GM23338 (cell line): ENCODE data around the gene IER3IP1. TPM values are rescaled to one million over a fixed set of nuclear protein-coding genes. Genes with fewer than 3 reads are reported as not detected.

ENCODE experiments used
- ATAC-seq: fragments of 200-7000 bp; cut with Tn5 transposase; 3 replicates; pipeline ENCODE4 v1.9.1; 2020
- DNase-seq: peaks from one replicate; pipeline ENCODE4 v3.0.0-alpha.2; 2015; ENCODE audit warnings: low spot score
- H2AFZ ChIP-seq: fragments of 200-600 bp; sonication (generic); 2 replicates; pipeline ENCODE4 v1.8.0; 2016; ENCODE audit warnings: antibody characterized with exemption, mild to moderate bottlenecking, moderate library complexity
- H3F3A ChIP-seq: fragments of 200-600 bp; sonication (generic); replicated peaks from 2 replicates; pipeline ENCODE4 v1.8.0; 2017; ENCODE audit warnings: antibody characterized with exemption, mixed run types, low read depth
- H3K27ac ChIP-seq: fragments of 200-600 bp; sonication (generic); 2 replicates; pipeline ENCODE4 v1.6.1; 2016; ENCODE audit warnings: low read depth
- H3K27me3 ChIP-seq: fragments of 200-600 bp; sonication (generic); 2 replicates; pipeline ENCODE4 v1.8.0; 2016; ENCODE audit warnings: mild to moderate bottlenecking, mixed run types, moderate library complexity; ENCODE audit not compliant: insufficient read depth
- H3K36me3 ChIP-seq: fragments of 200-600 bp; sonication (generic); 2 replicates; pipeline ENCODE4 v1.8.0; 2016; ENCODE audit warnings: mild to moderate bottlenecking; ENCODE audit not compliant: insufficient read depth
- H3K4me1 ChIP-seq: fragments of 200-600 bp; sonication (generic); 2 replicates; pipeline ENCODE4 v1.8.0; 2016; ENCODE audit warnings: mild to moderate bottlenecking, moderate library complexity; ENCODE audit not compliant: insufficient read depth
- H3K4me2 ChIP-seq: fragments of 200-600 bp; sonication (generic); 2 replicates; pipeline ENCODE4 v1.7.1; 2017; ENCODE audit warnings: mixed run types
- H3K4me3 ChIP-seq: fragments of 200-600 bp; sonication (generic); 2 replicates; pipeline ENCODE4 v1.6.1; 2016; ENCODE audit warnings: mixed run types
- H3K79me2 ChIP-seq: fragments of 200-600 bp; sonication (generic); replicated peaks from 2 replicates; pipeline ENCODE4 v1.8.0; 2017; ENCODE audit warnings: mild to moderate bottlenecking; ENCODE audit not compliant: insufficient read depth
- H3K9me2 ChIP-seq: fragments of 200-600 bp; sonication (generic); 2 replicates; pipeline ENCODE4 v1.8.0; 2017; ENCODE audit not compliant: insufficient read depth
- H4K20me1 ChIP-seq: fragments of 200-600 bp; sonication (generic); replicated peaks from 2 replicates; pipeline ENCODE4 v1.8.0; 2017; ENCODE audit warnings: mild to moderate bottlenecking; ENCODE audit not compliant: insufficient read depth
- H3K27ac Mint-ChIP-seq: 2 replicates; pipeline ENCODE4 v1.8.0; 2020; ENCODE audit warnings: inconsistent platforms, mild to moderate bottlenecking, moderate library complexity, mixed read lengths
- H3K27me3 Mint-ChIP-seq: 3 replicates; pipeline ENCODE4 v1.8.0; 2022; ENCODE audit warnings: low read depth, mild to moderate bottlenecking, moderate library complexity, mixed read lengths, inconsistent platforms; ENCODE audit not compliant: insufficient read depth, poor library complexity
- H3K36me3 Mint-ChIP-seq: 3 replicates; pipeline ENCODE4 v1.8.0; 2021; ENCODE audit warnings: low read depth, mild to moderate bottlenecking, inconsistent platforms, moderate library complexity, mixed read lengths
- H3K4me1 Mint-ChIP-seq: 3 replicates; pipeline ENCODE4 v1.8.0; 2020; ENCODE audit warnings: mild to moderate bottlenecking, inconsistent platforms, mixed read lengths
- H3K4me3 Mint-ChIP-seq: 3 replicates; pipeline ENCODE4 v1.8.0; 2021; ENCODE audit warnings: moderate library complexity, mild to moderate bottlenecking, inconsistent platforms, mixed read lengths
- H3K9me3 Mint-ChIP-seq: 3 replicates; pipeline ENCODE4 v1.8.0; 2020; ENCODE audit warnings: moderate library complexity, mild to moderate bottlenecking, inconsistent platforms, mixed read lengths
- CREB1 ChIP-seq: fragments of 250-450 bp; sonication (Bioruptor Pico); IDR thresholded peaks from 2 replicates; pipeline ENCODE4 v1.5.0; 2020; ENCODE audit warnings: low read depth, mild to moderate bottlenecking, moderate library complexity
- EZH2phosphoT487 ChIP-seq: fragments of 200-600 bp; sonication (generic); IDR thresholded peaks from one replicate; pipeline ENCODE4 v1.8.1; 2018; ENCODE audit warnings: antibody characterized with exemption; ENCODE audit not compliant: unreplicated experiment
- JUNB ChIP-seq: IDR thresholded peaks from one replicate; pipeline ENCODE4 v1.6.1; 2016; ENCODE audit warnings: antibody characterized with exemption; ENCODE audit not compliant: unreplicated experiment
- NANOG ChIP-seq: IDR thresholded peaks from 2 replicates; pipeline ENCODE4 v1.6.1; 2016; ENCODE audit warnings: antibody characterized with exemption, borderline replicate concordance
- REST ChIP-seq: IDR thresholded peaks from one replicate; pipeline ENCODE4 v1.6.1; 2018; ENCODE audit warnings: antibody characterized with exemption; ENCODE audit not compliant: unreplicated experiment
- STAT1 ChIP-seq: IDR thresholded peaks from one replicate; pipeline ENCODE4 v1.6.1; 2016; ENCODE audit warnings: antibody characterized with exemption; ENCODE audit not compliant: unreplicated experiment
- polyA plus RNA-seq: library from polyadenylated mRNA; unstranded; fragments of >200 nt; fragmentation: Nextera tagmentation; extraction: Ambion mirVana; gene quantifications from 2 replicates; pipeline ENCODE4 v1.2.1, GENCODE V29; 2016
- total RNA-seq: library from RNA; depleted of rRNA; stranded (reverse); fragments of >200 nt; shearing (Covaris generic); gene quantifications from 2 replicates; pipeline ENCODE4 v1.2.3, GENCODE V29; 2014
- TF ChIP-seq, protein P1 (sequence below), 2 experiments: fragments of 200-600 bp in 1 of 2; sonication (generic) in 1 of 2; conservative IDR thresholded peaks; 2 replicates each; pipeline versions ENCODE4 v1.5.1 to v1.6.1; 2016 to 2017; ENCODE audit warnings: antibody characterized with exemption in 2 of 2, low read depth in 2 of 2, mild to moderate bottlenecking in 2 of 2, moderate library complexity in 1 of 2

IER3IP1 gene
- total and polyA plus RNA-seq, 2 experiments from 2014 or later = 12.2 to 24.0 TPM

DNA sequence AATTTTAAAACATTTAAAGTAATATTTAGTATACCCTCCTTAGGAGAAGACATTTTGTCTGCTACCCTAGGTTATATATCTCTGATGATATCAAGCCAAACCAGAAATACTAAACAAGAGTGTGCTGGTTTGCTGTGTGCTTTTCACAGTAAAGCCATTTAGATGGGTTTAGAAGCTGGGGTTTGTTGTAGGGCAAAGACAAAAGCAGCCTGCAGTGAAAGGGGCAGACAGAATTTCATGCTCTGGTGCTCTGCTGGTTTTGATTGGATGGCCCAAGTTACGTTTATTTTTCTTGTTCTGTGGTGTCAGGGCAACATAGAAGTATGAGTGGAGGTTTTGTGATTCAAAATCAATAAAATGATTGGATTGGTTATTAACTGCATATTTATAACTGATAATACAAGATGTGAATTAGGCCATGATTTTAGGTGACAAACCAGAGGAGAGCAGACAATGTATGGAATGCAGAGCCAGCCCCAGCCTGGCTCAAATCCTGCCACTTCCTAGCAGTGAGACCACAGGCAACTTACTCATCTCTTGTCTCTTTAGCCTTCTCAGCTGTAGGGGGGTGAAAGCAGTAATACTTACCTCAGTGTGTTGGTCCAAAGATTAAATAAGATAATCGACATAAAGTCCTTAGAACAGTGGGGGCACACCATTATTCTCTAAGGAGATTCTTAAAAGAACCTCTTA, 30.9 kb upstream of the IER3IP1 start:
- Histone ChIP-seq H3K4me3 (no peak overlapping the region), H3K79me2 (no peaks in the 10 kb centered on the region), H3F3A (no peaks in the 10 kb centered on the region), H3K27ac (no peak overlapping the region), H3K27me3 (no peaks in the 10 kb centered on the region), H3K9me2 (no peaks in the 10 kb centered on the region), H3K4me1 (no peaks in the 10 kb centered on the region), H3K4me2 (no peak overlapping the region), H4K20me1 (no peaks in the 10 kb centered on the region), H3K36me3 (no peaks in the 10 kb centered on the region), H2AFZ (no peak overlapping the region)
- H3K36me3 Mint-ChIP-seq = no peaks in the 10 kb centered on the region
- H3K4me3 Mint-ChIP-seq = no peak overlapping the region
- no peaks in the 10 kb centered on the region for H3K9me3 Mint-ChIP-seq
- peaks cover 15% of the 10 kb centered on the region for H3K4me1 Mint-ChIP-seq
- H3K27ac Mint-ChIP-seq = no peak overlapping the region
- ATAC-seq (peak; percentile 79), DNase-seq (peak; percentile 22)
- TF ChIP-seq NANOG (no peak), STAT1 (no peak), REST (no peak), JUNB (no peak), EZH2phosphoT487 (no peak)
- TF ChIP-seq, protein P1, sequence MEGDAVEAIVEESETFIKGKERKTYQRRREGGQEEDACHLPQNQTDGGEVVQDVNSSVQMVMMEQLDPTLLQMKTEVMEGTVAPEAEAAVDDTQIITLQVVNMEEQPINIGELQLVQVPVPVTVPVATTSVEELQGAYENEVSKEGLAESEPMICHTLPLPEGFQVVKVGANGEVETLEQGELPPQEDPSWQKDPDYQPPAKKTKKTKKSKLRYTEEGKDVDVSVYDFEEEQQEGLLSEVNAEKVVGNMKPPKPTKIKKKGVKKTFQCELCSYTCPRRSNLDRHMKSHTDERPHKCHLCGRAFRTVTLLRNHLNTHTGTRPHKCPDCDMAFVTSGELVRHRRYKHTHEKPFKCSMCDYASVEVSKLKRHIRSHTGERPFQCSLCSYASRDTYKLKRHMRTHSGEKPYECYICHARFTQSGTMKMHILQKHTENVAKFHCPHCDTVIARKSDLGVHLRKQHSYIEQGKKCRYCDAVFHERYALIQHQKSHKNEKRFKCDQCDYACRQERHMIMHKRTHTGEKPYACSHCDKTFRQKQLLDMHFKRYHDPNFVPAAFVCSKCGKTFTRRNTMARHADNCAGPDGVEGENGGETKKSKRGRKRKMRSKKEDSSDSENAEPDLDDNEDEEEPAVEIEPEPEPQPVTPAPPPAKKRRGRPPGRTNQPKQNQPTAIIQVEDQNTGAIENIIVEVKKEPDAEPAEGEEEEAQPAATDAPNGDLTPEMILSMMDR (conservative IDR thresholded peaks at IDR 0.05; ENCODE audit: low read depth in 2 of 2) = no peak
- no peaks in the 10 kb centered on the region for H3K27me3 Mint-ChIP-seq

DNA sequence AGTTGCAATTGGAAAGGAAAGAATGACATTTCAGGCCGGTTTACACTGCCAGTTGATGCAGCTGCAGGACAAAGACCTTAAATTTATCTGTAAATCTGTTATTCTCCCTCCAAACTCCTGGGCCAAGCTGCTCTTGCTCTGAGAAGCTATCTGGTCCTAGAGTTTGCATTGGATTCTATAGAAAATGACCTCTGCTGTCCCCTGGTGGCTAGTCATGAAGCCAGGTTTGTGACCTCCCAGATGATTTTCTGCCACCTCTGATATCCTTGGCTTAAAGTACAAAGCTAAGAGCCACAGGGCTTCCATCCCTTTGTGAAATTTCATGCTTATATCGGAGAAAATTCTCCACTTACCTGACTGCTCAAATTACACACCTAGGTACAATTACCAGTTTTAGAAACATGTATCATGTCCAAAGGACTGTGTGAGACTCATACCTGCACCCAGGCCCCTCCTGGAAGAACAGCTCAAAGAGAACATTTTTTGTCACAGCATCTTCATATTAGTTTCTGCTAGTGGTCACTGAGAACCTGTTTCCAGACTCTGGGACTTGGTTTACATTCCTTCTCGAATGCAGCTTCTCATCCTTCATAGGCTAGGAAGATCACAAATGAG, 28.9 kb upstream of the IER3IP1 start:
- Histone ChIP-seq H3K4me2 (no peak overlapping the region), H3K4me3 (no peak overlapping the region), H3K27ac (no peak overlapping the region), H3F3A (no peaks in the 10 kb centered on the region), H3K9me2 (no peaks in the 10 kb centered on the region), H3K27me3 (no peaks in the 10 kb centered on the region), H4K20me1 (no peaks in the 10 kb centered on the region), H3K36me3 (no peaks in the 10 kb centered on the region), H3K79me2 (no peaks in the 10 kb centered on the region), H3K4me1 (no peaks in the 10 kb centered on the region), H2AFZ (no peak overlapping the region)
- no peak overlapping the region for H3K4me3 Mint-ChIP-seq
- H3K27me3 Mint-ChIP-seq = no peaks in the 10 kb centered on the region
- ATAC-seq (peak; percentile 88), DNase-seq (peak; percentile 85)
- peaks cover 14% of the 10 kb centered on the region for H3K4me1 Mint-ChIP-seq
- H3K9me3 Mint-ChIP-seq = no peaks in the 10 kb centered on the region
- H3K27ac Mint-ChIP-seq = no peak overlapping the region
- no peaks in the 10 kb centered on the region for H3K36me3 Mint-ChIP-seq
- no peak for TF ChIP-seq CREB1 (CRISPR knock-in tag)
- TF ChIP-seq, protein P1 (conservative IDR thresholded peaks at IDR 0.05; ENCODE audit: low read depth in 2 of 2) = peak; percentile 88 to 90
